SK-N-MC (cell line): ENCODE data around the gene CDKN1B.

Experiments used
- EZH2 ChIP-seq: fragments of 200-600 bp; sonication (generic); IDR thresholded peaks from one replicate; pipeline ENCODE4 v1.6.1; 2017; ENCODE audit warnings: antibody characterized with exemption
- FOXP2 ChIP-seq: optimal IDR thresholded peaks from 2 replicates; pipeline ENCODE3; 2011; ENCODE audit warnings: mild to moderate bottlenecking, moderate library complexity; ENCODE audit not compliant: insufficient read depth; ENCODE audit errors: extremely low read length, control extremely low read depth
- POLR2AphosphoS5 ChIP-seq: IDR thresholded peaks from 2 replicates; pipeline ENCODE4 v1.6.1; 2012; ENCODE audit warnings: mild to moderate bottlenecking, low read depth, low read length, borderline replicate concordance

DNA sequence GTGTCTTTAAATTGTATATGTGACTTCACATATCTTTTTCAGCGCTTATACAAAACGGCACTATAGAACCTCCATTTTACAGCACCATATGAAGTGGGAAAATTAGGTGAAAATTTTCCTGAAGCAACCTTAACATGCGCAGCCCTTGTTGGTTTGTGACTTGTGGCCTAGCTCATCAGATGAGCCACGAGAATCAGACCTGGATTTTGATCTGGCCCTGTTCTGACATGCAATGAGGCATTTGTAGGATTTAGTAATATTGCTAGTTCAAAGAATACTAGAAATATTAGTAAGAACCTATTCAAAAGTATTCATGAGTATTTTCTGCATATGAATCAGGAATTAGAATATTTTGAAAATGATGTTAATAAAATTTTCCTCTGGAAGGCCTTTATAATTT lies 2.9 kb downstream of the CDKN1B start:
- no peak for TF ChIP-seq POLR2AphosphoS5
- no peak for TF ChIP-seq EZH2
- TF ChIP-seq FOXP2 = no peak
